ENCODE results near the gene P2RX4. TPM values are rescaled to one million over a fixed set of nuclear protein-coding genes. Genes with fewer than 3 reads are reported as not detected.

Gene P2RX4
- total and polyA plus RNA-seq, 2 donors (not counting 1 experiment from before 2014, with no cell fraction given) = 30.4 to 31.9 TPM

GRCh38 chr12:121184984-121185889, 24.7 kb upstream of the P2RX4 start:
- H3K4me3 ChIP-seq (ENCODE audit: control extremely low read depth in 1 of 5, extremely low read depth in 1 of 5, insufficient read depth in 1 of 5, low read depth in 2 of 5, low read length in 4 of 5) = no peak overlapping the region

More at GRCh38 chr12:121184984-121185889, 24.7 kb upstream of the P2RX4 start:
- peaks cover 0 to 8% (median 0%) of the 10 kb centered on the region in 3 donors for H3K9me3 ChIP-seq (ENCODE audit: control extremely low read depth in 1 of 3, control insufficient read depth in 2 of 3, insufficient read depth in 1 of 3, low read length in 2 of 3)
- H3K4me2 ChIP-seq (replicated peaks; ENCODE audit: low read depth, low read length, poor library complexity, severe bottlenecking) = peak overlapping the region; percentile 10
- POLR2A ChIA-PET = interaction anchor here (0.7 kb wide), 2 partner anchors 54 to 129 kb away, joined by 3 to 7 read pairs; no protein-coding TSS in a partner anchor
- H3K9ac ChIP-seq (ENCODE audit: low read length) = no peak overlapping the region
- H3K36me3 ChIP-seq (replicated peaks in 1 of 2; ENCODE audit: control extremely low read depth in 1 of 2, control insufficient read depth in 1 of 2, extremely low read depth in 1 of 2, insufficient read depth in 2 of 2, low read length in 1 of 2) = no peaks in the 10 kb centered on the region
- Mint-ChIP-seq H3K9me3 (ENCODE audit: insufficient read depth) (peaks cover 3% of the 10 kb centered on the region), H3K4me1 (peaks cover 11% of the 10 kb centered on the region), H3K4me3 (peak overlapping the region; percentile 26), H3K27me3 (no peaks in the 10 kb centered on the region), H3K27ac (peak overlapping the region; percentile 56)
- H3K27ac ChIP-seq (ENCODE audit: low read length in 2 of 2) = peak overlapping the region; percentile 0 to 23
- 61% methylated on average over 4 of the region's 7 CpGs for WGBS (ENCODE audit: insufficient coverage)
- no peaks in the 10 kb centered on the region for H3K27me3 ChIP-seq (replicated peaks in 1 of 4; ENCODE audit: control extremely low read depth in 1 of 4, control insufficient read depth in 3 of 4, insufficient read depth in 4 of 4, low read length in 3 of 4)
- H4K20me1 ChIP-seq (ENCODE audit: control insufficient read depth, insufficient read depth, low read length, poor library complexity, severe bottlenecking) = no peaks in the 10 kb centered on the region
- TF ChIP-seq CTCF (IDR thresholded peaks at IDR 0.05) (no peak), EZH2 (IDR thresholded peaks at IDR 0.05; ENCODE audit: borderline replicate concordance, insufficient read depth, low read depth, low read length, poor library complexity, severe bottlenecking) (no peak)
- DNase-seq (peak; percentile 62), ATAC-seq (ENCODE audit: low read depth) (peak; percentile 67)
- CTCF ChIA-PET = interaction anchor here (0.6 kb wide), 1 partner anchor 86 kb away, joined by 4 read pairs; no protein-coding TSS in a partner anchor
- peaks cover 7 to 16% of the 10 kb centered on the region in 2 donors for H3K4me1 ChIP-seq (ENCODE audit: control insufficient read depth in 2 of 2, insufficient read depth in 2 of 2, low read length in 2 of 2)
- H2AFZ ChIP-seq (ENCODE audit: insufficient read depth, low read depth, low read length, poor library complexity, severe bottlenecking) = peak overlapping the region; percentile 68
- H3K79me2 ChIP-seq (ENCODE audit: control insufficient read depth, insufficient read depth, low read length) = no peaks in the 10 kb centered on the region
- intact Hi-C loops (cut with micrococcal nuclease) = no loop called here

All from B cell (primary cell).